Motor neuron (in vitro differentiated cells): ENCODE measurements around the gene CREBZF. TPM values are rescaled to one million over a fixed set of nuclear protein-coding genes. Genes with fewer than 3 reads are reported as not detected.

Experiments used
- ATAC-seq, 8 experiments: fragments of 200-7000 bp; cut with Tn5 transposase; replicated peaks in 6 of 8; 2 replicates each; pipeline ENCODE4 v1.8.0; 2021; ENCODE audit warnings: mild to moderate bottlenecking in 8 of 8, moderate library complexity in 8 of 8
- H3K27ac ChIP-seq, 2 donors: fragments of 250-450 bp; sonication (Bioruptor Pico); 2 replicates each; pipeline ENCODE4 v1.9.0; 2021; ENCODE audit warnings: antibody characterized with exemption in 2 of 2, mild to moderate bottlenecking in 2 of 2, moderate library complexity in 1 of 2
- H3K4me1 ChIP-seq, 2 donors: fragments of 250-450 bp; sonication (Bioruptor Pico); replicated peaks in 1 of 2; 2 replicates each; pipeline ENCODE4 v1.6.1; 2021; ENCODE audit warnings: antibody characterized with exemption in 2 of 2, mild to moderate bottlenecking in 2 of 2, moderate library complexity in 1 of 2
- H3K4me3 ChIP-seq, 5 donors: fragments of 250-450 bp; sonication (Bioruptor Pico); 2 replicates each; pipeline ENCODE4 v1.9.0; 2021; ENCODE audit warnings: antibody characterized with exemption in 5 of 5, mild to moderate bottlenecking in 5 of 5, moderate library complexity in 4 of 5
- WGBS, 10 experiments: fragments of 450-650 bp; shearing (Covaris generic); methylation state at CpG; one replicate each; pipeline ENCODE4 v1.0.0; 2022; 5-methylcytosine and 5-hydroxymethylcytosine counted together
- in situ Hi-C, 9 experiments: fragments of 400-800 bp; cut with MboI; loops; one replicate each; pipeline ENCODE4 v1.15.0; 2021; ENCODE audit warnings: low sequenced_read_pairs in 9 of 9, low pct_unique_long_range_greater_than_20kb in 2 of 9; ENCODE audit not compliant: unreplicated experiment in 9 of 9
- total RNA-seq, 8 experiments: library from RNA; unstranded; fragments of 300-600 nt; gene quantifications; 2 replicates each; pipeline versions ENCODE4 v1.2.3 to v1.2.4, GENCODE V29; 2022

CREBZF gene
- 10 to 100 TPM; 39.7 to 80.0 (median 47.7) TPM for total RNA-seq

- H3K4me1 ChIP-seq: peaks cover 4 to 24% of the 10 kb centered on the region in 2 donors
- peak within 1 kb of the TSS; percentile 57 to 90 (median 77) for H3K4me3 ChIP-seq
- peak; percentile 88 to 94 (median 90) for ATAC-seq
- in situ Hi-C loops: no loop called here
- H3K27ac ChIP-seq: peak within 1 kb of the TSS; percentile 95 to 99
- WGBS, 10 experiments: 0 to 71% (median 4%) methylated on average over 1 to 21 of the region's 67 CpGs; no CpG with 5 or more reads in 1 of the 10 experiments
Measured at GRCh38 chr11:85664615-85665481, at the start of gene CREBZF. Gene CREBZF, minus strand, starts transcription at chr11:85665129. Its CDS starts 254 bp downstream, at chr11:85664875.

GRCh38 chr11:85712953-85713352, 48.0 kb upstream of the CREBZF start:
- 83 to 100% (median 92%) methylated on average over 1 to 3 of the region's 3 CpGs; no CpG with 5 or more reads in 2 of the 10 experiments for WGBS, 10 experiments
- in situ Hi-C loops: no loop called here
- ATAC-seq: no peak
- Histone ChIP-seq H3K27ac (no peak overlapping the region), H3K4me3 (no peak overlapping the region), H3K4me1 (no peaks in the 10 kb centered on the region)

- in situ Hi-C loops: no loop called here
- peak; percentile 24 to 94 (median 52) for ATAC-seq
- Histone ChIP-seq H3K4me3 (no peak overlapping the region), H3K4me1 (no peaks in the 10 kb centered on the region), H3K27ac (no peak overlapping the region)
- 0 to 71% (median 60%) methylated on average over 1 to 5 of the region's 5 CpGs for WGBS, 10 experiments
Measured at GRCh38 chr11:85710917-85711316, 46.0 kb upstream of the CREBZF start.

GRCh38 chr11:85709941-85710702, 45.2 kb upstream of the CREBZF start:
- Histone ChIP-seq H3K27ac (no peak overlapping the region), H3K4me3 (no peak overlapping the region), H3K4me1 (no peaks in the 10 kb centered on the region)
- in situ Hi-C loops: loop anchor here in 1 of 9 experiments (10.0 kb wide), 1 partner anchor 105 kb away; the partner anchor contains the start of gene SYTL2
- 0 to 89% (median 49%) methylated on average over 1 to 5 of the region's 5 CpGs for WGBS, 10 experiments
- ATAC-seq: peak in 3 of 8 experiments; percentile 43 to 78 (median 53)

GRCh38 chr11:85705800-85706199, 40.9 kb upstream of the CREBZF start:
- no peak overlapping the region for H3K4me3 ChIP-seq
- no peak overlapping the region for H3K27ac ChIP-seq
- H3K4me1 ChIP-seq: no peaks in the 10 kb centered on the region
- no peak for ATAC-seq
- in situ Hi-C loops: loop anchor here in 1 of 9 experiments (10.0 kb wide), 1 partner anchor 109 kb away; the partner anchor contains the start of gene SYTL2

- in situ Hi-C loops: loop anchor here in 1 of 9 experiments (10.0 kb wide), 1 partner anchor 110 kb away; the partner anchor contains the start of gene SYTL2
- no peak for ATAC-seq
- Histone ChIP-seq H3K4me3 (no peak overlapping the region), H3K4me1 (no peaks in the 10 kb centered on the region), H3K27ac (no peak overlapping the region)
- WGBS, 10 experiments: 85 to 100% (median 97%) methylated on average over 1 to 3 of the region's 3 CpGs
Measured at GRCh38 chr11:85704967-85705366, 40.0 kb upstream of the CREBZF start.

- in situ Hi-C loops: loop anchor here in 1 of 9 experiments (10.0 kb wide), 1 partner anchor 115 kb away; the partner anchor contains the start of gene SYTL2
- Histone ChIP-seq H3K4me1 (no peaks in the 10 kb centered on the region), H3K27ac (no peak overlapping the region), H3K4me3 (no peak overlapping the region)
- WGBS, 10 experiments: 50 to 100% (median 79%) methylated on average over 1 to 2 of the region's 2 CpGs; no CpG with 5 or more reads in 2 of the 10 experiments
- ATAC-seq: peak in 2 of 8 experiments; percentile 14 to 32
Measured at GRCh38 chr11:85699957-85700741, 35.2 kb upstream of the CREBZF start.

- WGBS, 10 experiments: 20 to 90% (median 66%) methylated on average over 1 of the region's 1 CpG; no CpG with 5 or more reads in 4 of the 10 experiments
- Histone ChIP-seq H3K4me3 (no peak overlapping the region), H3K27ac (no peak overlapping the region), H3K4me1 (no peaks in the 10 kb centered on the region)
- in situ Hi-C loops: no loop called here
- no peak for ATAC-seq
Measured at GRCh38 chr11:85698195-85698594, 33.3 kb upstream of the CREBZF start.

- Histone ChIP-seq H3K4me1 (no peaks in the 10 kb centered on the region), H3K4me3 (no peak overlapping the region), H3K27ac (no peak overlapping the region)
- 83 to 100% (median 97%) methylated on average over 1 to 2 of the region's 2 CpGs; no CpG with 5 or more reads in 2 of the 10 experiments for WGBS, 10 experiments
- in situ Hi-C loops: no loop called here
- ATAC-seq: peak in 1 of 8 experiments; percentile 36
Measured at GRCh38 chr11:85697747-85698146, 32.8 kb upstream of the CREBZF start.

GRCh38 chr11:85695546-85695945, 30.6 kb upstream of the CREBZF start:
- no peak overlapping the region for H3K27ac ChIP-seq
- in situ Hi-C loops: no loop called here
- no peaks in the 10 kb centered on the region for H3K4me1 ChIP-seq
- H3K4me3 ChIP-seq: no peak overlapping the region
- no peak for ATAC-seq

GRCh38 chr11:85694385-85694980, 29.6 kb upstream of the CREBZF start:
- Histone ChIP-seq H3K4me3 (no peak overlapping the region), H3K27ac (no peak overlapping the region), H3K4me1 (no peaks in the 10 kb centered on the region)
- ATAC-seq: peak in 3 of 8 experiments; percentile 41 to 74 (median 50)
- WGBS, 10 experiments: 100% methylated on average over 1 of the region's 1 CpG; no CpG with 5 or more reads in 6 of the 10 experiments
- in situ Hi-C loops: no loop called here

- Histone ChIP-seq H3K4me3 (no peak within 1 kb of the TSS), H3K27ac (no peak within 1 kb of the TSS), H3K4me1 (peaks cover 0 to 4% of the 10 kb centered on the region in 2 donors)
- in situ Hi-C loops: no loop called here
- 0 to 85% (median 74%) methylated on average over 3 to 12 of the region's 13 CpGs; no CpG with 5 or more reads in 2 of the 10 experiments for WGBS, 10 experiments
- peak; percentile 66 to 95 (median 91) for ATAC-seq
Measured at GRCh38 chr11:85685820-85686459, 21.0 kb upstream of the CREBZF start, which contains the start of gene CCDC89. Gene CCDC89, minus strand, starts transcription at chr11:85686195. Its CDS starts 65 bp downstream, at chr11:85686130.
